HG03378 (cell line): ENCODE data around the gene WNT7A.

Source experiments
- ATAC-seq: cut with Tn5 transposase; IDR thresholded peaks from one replicate; pipeline ENCODE4 v1.9.1; 2021; ENCODE audit warnings: mild to moderate bottlenecking, moderate library complexity; ENCODE audit not compliant: unreplicated experiment

Gene WNT7A

GRCh38 chr3:13798401-13798800 lies 81.5 kb downstream of the WNT7A start:
- no peak for ATAC-seq

GRCh38 chr3:13796701-13797460 lies 83.0 kb downstream of the WNT7A start:
- ATAC-seq: no peak

- ATAC-seq: no peak
These were observed 84.1 kb downstream of the WNT7A start for GRCh38 chr3:13795816-13796215.

- ATAC-seq: no peak
These were observed 85.5 kb downstream of the WNT7A start for GRCh38 chr3:13794322-13794721.

GRCh38 chr3:13793451-13793850 lies 86.4 kb downstream of the WNT7A start:
- ATAC-seq: no peak

GRCh38 chr3:13792512-13793371 lies 87.1 kb downstream of the WNT7A start:
- no peak for ATAC-seq

GRCh38 chr3:13792051-13792490 lies 87.8 kb downstream of the WNT7A start:
- ATAC-seq: no peak

- no peak for ATAC-seq
These were observed 88.4 kb downstream of the WNT7A start for GRCh38 chr3:13791198-13792050.

GRCh38 chr3:13790376-13791197 lies 89.3 kb downstream of the WNT7A start:
- ATAC-seq: no peak

- ATAC-seq: no peak
These were observed 91.1 kb downstream of the WNT7A start for GRCh38 chr3:13788522-13789424.

GRCh38 chr3:13787533-13788132 lies 92.2 kb downstream of the WNT7A start:
- no peak for ATAC-seq

- no peak for ATAC-seq
These were observed 93.1 kb downstream of the WNT7A start for GRCh38 chr3:13786811-13787210.

- ATAC-seq: no peak
These were observed 93.9 kb downstream of the WNT7A start for GRCh38 chr3:13785853-13786436.

- ATAC-seq: no peak
These were observed 94.5 kb downstream of the WNT7A start for GRCh38 chr3:13785351-13785750.

- ATAC-seq: no peak
These were observed 96.4 kb downstream of the WNT7A start for GRCh38 chr3:13783476-13783875.

GRCh38 chr3:13782501-13782900 lies 97.4 kb downstream of the WNT7A start:
- no peak for ATAC-seq

- no peak for ATAC-seq
These were observed 98.5 kb downstream of the WNT7A start for GRCh38 chr3:13781417-13781816.

GRCh38 chr3:13780432-13781176 lies 99.3 kb downstream of the WNT7A start:
- no peak for ATAC-seq
